ENCODE results near the gene CHCHD6.

- TF ChIP-seq CTCF (IDR thresholded peaks at IDR 0.05; ENCODE audit: low read depth, low read length) (no peak), EZH2phosphoT487 (IDR thresholded peaks at IDR 0.05; ENCODE audit: low read depth) (no peak)
Measured at GRCh38 chr3:126661532-126662364, 42.3 kb upstream of the CHCHD6 start.
